ENCODE results near the gene MSMB. TPM values are rescaled to one million over a fixed set of nuclear protein-coding genes. Genes with fewer than 3 reads are reported as not detected.
"Not testable (repeated sequence)": the region's sequence is repeated elsewhere in the genome, so short reads cannot be mapped to it uniquely, and the experiment has no call there.

MSMB gene
- not detected in 2 replicates for total RNA-seq (2022)
- Bru-seq, nascent RNA = not detected
- BruChase-seq, experiment 1, labeled RNA remaining after a 6-hour chase = not detected
- not detected for BruChase-seq, experiment 2, labeled RNA remaining after a 2-hour chase
- long read RNA-seq = 0 reads

- BruUV-seq (replicated peaks) = no TSS peak
- POLR2A ChIA-PET = no interaction called here
- H3K27ac Mint-ChIP-seq (ENCODE audit: low read depth, unreplicated experiment) = no peak within 1 kb of the TSS
- no peak for TF ChIP-seq CTCF (IDR thresholded peaks at IDR 0.05; ENCODE audit: unreplicated experiment)
- H3K4me1 Mint-ChIP-seq (ENCODE audit: insufficient read depth, unreplicated experiment) = peaks cover 18% of the 10 kb centered on the region
- H3K27me3 Mint-ChIP-seq (ENCODE audit: insufficient read depth, unreplicated experiment) = peaks cover 64% of the 10 kb centered on the region
- no peak for DNase-seq (ENCODE audit: unreplicated experiment)
- CTCF ChIA-PET = interaction anchor here (0.9 kb wide), 1 partner anchor 279 kb away, joined by 4 read pairs; no protein-coding TSS in a partner anchor
- no peak within 1 kb of the TSS for H3K4me3 Mint-ChIP-seq (ENCODE audit: unreplicated experiment)
- H3K36me3 Mint-ChIP-seq (ENCODE audit: insufficient read depth, unreplicated experiment) = no peaks in the 10 kb centered on the region
- H3K9me3 Mint-ChIP-seq (ENCODE audit: unreplicated experiment) = no peaks in the 10 kb centered on the region
- intact Hi-C loops (cut with micrococcal nuclease) = no loop called here
Observed at GRCh38 chr10:46046261-46046660, at the start of gene MSMB. Gene MSMB, minus strand, starts transcription at chr10:46046269. Its CDS starts 32 bp downstream, at chr10:46046237.

- Mint-ChIP-seq H3K9me3 (ENCODE audit: unreplicated experiment) (no peaks in the 10 kb centered on the region), H3K27me3 (ENCODE audit: insufficient read depth, unreplicated experiment) (peaks cover 3% of the 10 kb centered on the region), H3K27ac (ENCODE audit: low read depth, unreplicated experiment) (no peak overlapping the region), H3K36me3 (ENCODE audit: insufficient read depth, unreplicated experiment) (no peaks in the 10 kb centered on the region), H3K4me1 (ENCODE audit: insufficient read depth, unreplicated experiment) (no peaks in the 10 kb centered on the region), H3K4me3 (ENCODE audit: unreplicated experiment) (no peak overlapping the region)
- no TSS peak for BruUV-seq (replicated peaks)
- DNase-seq (ENCODE audit: unreplicated experiment) = peak; percentile 30
- intact Hi-C loops (cut with micrococcal nuclease) = no loop called here
- no peak for TF ChIP-seq CTCF (IDR thresholded peaks at IDR 0.05; ENCODE audit: unreplicated experiment)
- POLR2A ChIA-PET = no interaction called here
- CTCF ChIA-PET = no interaction called here
Observed at GRCh38 chr10:46094931-46095750, 49.1 kb upstream of the MSMB start.

GRCh38 chr10:46094197-46094500 lies 48.1 kb upstream of the MSMB start:
- H3K9me3 Mint-ChIP-seq (ENCODE audit: unreplicated experiment) = no peaks in the 10 kb centered on the region
- no peak for DNase-seq (ENCODE audit: unreplicated experiment)
- no peak for TF ChIP-seq CTCF (IDR thresholded peaks at IDR 0.05; ENCODE audit: unreplicated experiment)
- no peaks in the 10 kb centered on the region for H3K27me3 Mint-ChIP-seq (ENCODE audit: insufficient read depth, unreplicated experiment)
- intact Hi-C loops (cut with micrococcal nuclease) = no loop called here
- no peak overlapping the region for H3K27ac Mint-ChIP-seq (ENCODE audit: low read depth, unreplicated experiment)
- H3K36me3 Mint-ChIP-seq (ENCODE audit: insufficient read depth, unreplicated experiment) = no peaks in the 10 kb centered on the region
- H3K4me1 Mint-ChIP-seq (ENCODE audit: insufficient read depth, unreplicated experiment) = no peaks in the 10 kb centered on the region
- no TSS peak for BruUV-seq (replicated peaks)
- POLR2A ChIA-PET = no interaction called here
- H3K4me3 Mint-ChIP-seq (ENCODE audit: unreplicated experiment) = no peak overlapping the region
- CTCF ChIA-PET = interaction anchor here (0.7 kb wide), 1 partner anchor 459 kb away, joined by 3 read pairs; no protein-coding TSS in a partner anchor

GRCh38 chr10:46093316-46094196 lies 47.5 kb upstream of the MSMB start:
- H3K4me3 Mint-ChIP-seq (ENCODE audit: unreplicated experiment); BruUV-seq (replicated peaks); POLR2A ChIA-PET; H3K36me3 Mint-ChIP-seq (ENCODE audit: insufficient read depth, unreplicated experiment); H3K4me1 Mint-ChIP-seq (ENCODE audit: insufficient read depth, unreplicated experiment); DNase-seq (ENCODE audit: unreplicated experiment); H3K27me3 Mint-ChIP-seq (ENCODE audit: insufficient read depth, unreplicated experiment); H3K27ac Mint-ChIP-seq (ENCODE audit: low read depth, unreplicated experiment); H3K9me3 Mint-ChIP-seq (ENCODE audit: unreplicated experiment); intact Hi-C loops (cut with micrococcal nuclease): not testable (repeated sequence)
- CTCF ChIA-PET = interaction anchor here (0.7 kb wide), 1 partner anchor 459 kb away, joined by 3 read pairs; no protein-coding TSS in a partner anchor
